Neural cell (in vitro differentiated cells): Measurements from ENCODE around the gene TBC1D10B. TPM values are rescaled to one million over a fixed set of nuclear protein-coding genes. Genes with fewer than 3 reads are reported as not detected.

Experiments used
- H2AFZ ChIP-seq: fragments of 200-600, 300-800 bp; sonication (generic), shearing (Covaris generic); 2 replicates; pipeline ENCODE4 v1.6.0; 2014; ENCODE audit warnings: low read depth, mild to moderate bottlenecking, antibody characterized with exemption, low read length, moderate library complexity
- H3F3A ChIP-seq: fragments of 200-600 bp; shearing (Covaris generic); 2 replicates; pipeline ENCODE4 v1.6.1; 2016; ENCODE audit warnings: mild to moderate bottlenecking, moderate library complexity, mixed read lengths, antibody characterized with exemption, low read length; ENCODE audit not compliant: insufficient read depth, poor library complexity, severe bottlenecking
- H3K27ac ChIP-seq: fragments of 200-600, 300-800 bp; sonication (generic), shearing (Covaris generic); 2 replicates; pipeline ENCODE4 v1.5.1; 2014; ENCODE audit warnings: mild to moderate bottlenecking, low read length, moderate library complexity
- H3K27me3 ChIP-seq: fragments of 300-800, 200-600 bp; sonication (generic), shearing (Covaris generic); 2 replicates; pipeline ENCODE4 v1.6.0; 2014; ENCODE audit warnings: mild to moderate bottlenecking, low read depth, low read length, moderate library complexity; ENCODE audit not compliant: insufficient read depth
- H3K36me3 ChIP-seq: fragments of 300-800, 200-600 bp; sonication (generic), shearing (Covaris generic); 2 replicates; pipeline ENCODE4 v1.5.1; 2014; ENCODE audit warnings: mild to moderate bottlenecking, antibody characterized with exemption, low read length, moderate library complexity; ENCODE audit not compliant: insufficient read depth
- H3K4me2 ChIP-seq: fragments of 300-800, 200-600 bp; sonication (generic), shearing (Covaris generic); 2 replicates; pipeline ENCODE4 v1.6.0; 2014; ENCODE audit warnings: mild to moderate bottlenecking, low read length
- H3K4me3 ChIP-seq: fragments of 300-800, 200-600 bp; sonication (generic), shearing (Covaris generic); 2 replicates; pipeline ENCODE4 v1.5.1; 2014; ENCODE audit warnings: mild to moderate bottlenecking, low read length, moderate library complexity
- H3K79me2 ChIP-seq: fragments of 200-600 bp; shearing (Covaris generic); replicated peaks from 2 replicates; pipeline ENCODE4 v1.6.0; 2014; ENCODE audit warnings: mild to moderate bottlenecking, low read length, moderate library complexity; ENCODE audit not compliant: insufficient read depth
- H3K9ac ChIP-seq: fragments of 300-800, 200-600 bp; sonication (generic), shearing (Covaris generic); 2 replicates; pipeline ENCODE4 v1.6.1; 2016; ENCODE audit warnings: mild to moderate bottlenecking, low read length, mixed read lengths
- H3K9me2 ChIP-seq: fragments of 200-600 bp; shearing (Covaris generic); 2 replicates; pipeline ENCODE4 v1.6.1; 2016; ENCODE audit warnings: mild to moderate bottlenecking, low read length, mixed read lengths; ENCODE audit not compliant: insufficient read depth
- H3K9me3 ChIP-seq: fragments of 200-600, 300-800 bp; sonication (generic), shearing (Covaris generic); 2 replicates; pipeline ENCODE4 v1.6.1; 2016; ENCODE audit warnings: mild to moderate bottlenecking, mixed run types, low read length, moderate library complexity, mixed read lengths
- H4K20me1 ChIP-seq: fragments of 200-600 bp; shearing (Covaris generic); 2 replicates; pipeline ENCODE4 v1.6.1; 2016; ENCODE audit warnings: mild to moderate bottlenecking, mixed run types; ENCODE audit not compliant: insufficient read depth
- CTCF ChIP-seq: fragments of 450-650 bp; IDR thresholded peaks from 2 replicates; pipeline ENCODE4 v1.5.1; 2014; ENCODE audit warnings: antibody characterized with exemption, mild to moderate bottlenecking, moderate library complexity; ENCODE audit not compliant: poor library complexity, severe bottlenecking
- EP300 ChIP-seq: fragments of 450-650 bp; conservative IDR thresholded peaks from 2 replicates; pipeline ENCODE4 v1.6.1; 2014; ENCODE audit warnings: antibody characterized with exemption, mild to moderate bottlenecking, moderate library complexity; ENCODE audit not compliant: poor library complexity, severe bottlenecking
- EZH2 ChIP-seq: fragments of 200-600, 300-800 bp; shearing (Covaris generic), sonication (generic); IDR thresholded peaks from 2 replicates; pipeline ENCODE4 v1.6.1; 2014; ENCODE audit warnings: antibody characterized with exemption, low read length, borderline replicate concordance, mild to moderate bottlenecking; ENCODE audit not compliant: insufficient read depth, poor library complexity, severe bottlenecking
- MXI1 ChIP-seq: fragments of 450-650 bp; conservative IDR thresholded peaks from 2 replicates; pipeline ENCODE4 v1.6.1; 2014; ENCODE audit warnings: antibody characterized with exemption, mild to moderate bottlenecking; ENCODE audit not compliant: poor library complexity, severe bottlenecking
- POLR2AphosphoS5 ChIP-seq: IDR thresholded peaks from 2 replicates; pipeline ENCODE4 v1.6.1; 2012
- RAD21 ChIP-seq: fragments of 450-650 bp; conservative IDR thresholded peaks from 2 replicates; pipeline ENCODE4 v1.6.1; 2014; ENCODE audit warnings: antibody characterized with exemption, mild to moderate bottlenecking, moderate library complexity
- REST ChIP-seq: IDR thresholded peaks from 2 replicates; pipeline ENCODE4 v1.6.1; 2012; ENCODE audit warnings: borderline replicate concordance
- SMC3 ChIP-seq: fragments of 450-650 bp; conservative IDR thresholded peaks from 2 replicates; pipeline ENCODE4 v1.6.1; 2014; ENCODE audit warnings: antibody characterized with exemption, mild to moderate bottlenecking, moderate library complexity; ENCODE audit not compliant: poor library complexity
- TAF1 ChIP-seq: IDR thresholded peaks from 2 replicates; pipeline ENCODE4 v1.6.1; 2012; ENCODE audit warnings: low read depth
- polyA plus RNA-seq: library from polyadenylated mRNA; depleted of rRNA; stranded (reverse); fragments of >200 nt; gene quantifications from 2 replicates; pipeline ENCODE4 v1.2.3, GENCODE V29; 2014

The TBC1D10B gene
- polyA plus RNA-seq, 1 donor from 2014 or later: 24.1 TPM

DNA sequence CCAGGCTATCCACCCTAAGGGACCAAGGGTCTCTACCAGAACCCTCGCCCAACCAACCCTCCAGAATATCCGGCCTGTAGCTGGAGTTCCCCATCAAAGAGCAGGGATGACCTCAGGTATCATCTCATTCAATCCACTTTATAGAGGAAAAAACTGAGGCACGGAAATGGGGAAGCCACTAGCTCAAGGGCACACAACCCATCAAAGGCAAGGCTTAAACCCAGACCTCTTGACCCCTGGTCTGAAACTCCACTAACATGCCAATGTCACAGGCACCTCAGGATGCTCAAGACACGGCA is 1.6 kb downstream of the TBC1D10B start:
- no peaks in the 10 kb centered on the region for H3F3A ChIP-seq
- TF ChIP-seq SMC3: no peak
- TF ChIP-seq EP300: no peak
- TF ChIP-seq MXI1: no peak
- no peak for TF ChIP-seq RAD21
- no peak for TF ChIP-seq CTCF
- no peak for TF ChIP-seq REST
- TF ChIP-seq TAF1: no peak
- no peak for TF ChIP-seq POLR2AphosphoS5
- TF ChIP-seq EZH2: no peak
- peak overlapping the region; percentile 98 for H3K4me2 ChIP-seq
- H3K27ac ChIP-seq: peak overlapping the region; percentile 59
- H3K9me2 ChIP-seq: no peaks in the 10 kb centered on the region
- H3K4me3 ChIP-seq: peak overlapping the region; percentile 97
- peak overlapping the region; percentile 85 for H3K9ac ChIP-seq
- no peaks in the 10 kb centered on the region for H3K9me3 ChIP-seq
- H3K36me3 ChIP-seq: no peaks in the 10 kb centered on the region
- H3K79me2 ChIP-seq: peaks cover 46% of the 10 kb centered on the region
- H3K27me3 ChIP-seq: no peaks in the 10 kb centered on the region
- H4K20me1 ChIP-seq: peaks cover 24% of the 10 kb centered on the region
- no peak overlapping the region for H2AFZ ChIP-seq

DNA sequence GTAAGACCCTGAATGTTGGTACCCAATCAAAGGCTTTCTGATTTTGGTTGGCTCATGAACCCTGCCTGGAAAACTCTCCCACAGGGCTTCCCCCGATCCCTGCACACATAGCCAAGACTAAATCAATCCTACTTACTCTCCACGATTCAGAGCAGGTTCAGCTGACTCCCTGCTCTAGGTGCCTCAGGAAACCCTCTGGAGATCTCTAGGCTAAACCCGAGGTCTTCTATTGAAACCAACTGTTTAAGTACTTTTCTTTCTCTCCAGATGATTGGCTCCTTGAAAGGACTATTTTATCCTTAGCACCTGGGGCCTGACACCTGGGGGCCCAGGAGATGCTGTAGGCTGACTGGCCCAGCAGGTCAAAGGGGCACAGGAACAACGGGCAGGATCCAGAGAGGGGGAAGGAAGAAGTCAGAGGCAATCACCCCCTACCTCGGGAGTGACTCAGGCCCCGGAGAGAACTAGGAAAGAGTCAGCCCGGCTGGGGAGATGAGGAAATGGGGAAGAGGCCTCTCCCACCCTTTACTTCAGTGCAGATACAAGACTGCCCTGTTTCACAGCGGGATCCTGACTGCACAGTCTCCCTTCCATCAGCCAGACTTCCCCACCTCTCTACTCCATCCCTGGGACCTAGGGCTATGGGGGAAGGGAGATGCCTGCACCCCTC is 2.0 kb downstream of the TBC1D10B start:
- Histone ChIP-seq H3F3A (no peaks in the 10 kb centered on the region), H2AFZ (no peak overlapping the region), H3K9ac (peak overlapping the region; percentile 85), H3K27ac (peak overlapping the region; percentile 9), H3K4me2 (peak overlapping the region; percentile 98), H4K20me1 (peaks cover 24% of the 10 kb centered on the region), H3K27me3 (no peaks in the 10 kb centered on the region), H3K9me3 (no peaks in the 10 kb centered on the region), H3K79me2 (peaks cover 46% of the 10 kb centered on the region), H3K4me3 (peak overlapping the region; percentile 97), H3K36me3 (no peaks in the 10 kb centered on the region), H3K9me2 (no peaks in the 10 kb centered on the region)
- no peak for TF ChIP-seq REST
- no peak for TF ChIP-seq EP300
- TF ChIP-seq MXI1: no peak
- no peak for TF ChIP-seq TAF1
- no peak for TF ChIP-seq EZH2
- no peak for TF ChIP-seq CTCF
- no peak for TF ChIP-seq POLR2AphosphoS5
- TF ChIP-seq SMC3: no peak
- TF ChIP-seq RAD21: no peak
